ENCODE results near the gene ACLY.
"Not testable (repeated sequence)": the region's sequence is repeated elsewhere in the genome, so short reads cannot be mapped to it uniquely, and the experiment has no call there.

The ACLY gene

GRCh38 chr17:41837761-41838538 lies 80.8 kb downstream of the ACLY start, which contains the start of gene KLHL10:
Gene KLHL10, plus strand, starts transcription at chr17:41837825. Its CDS starts 108 bp downstream, at chr17:41837933.
- no peak for DNase-seq (ENCODE audit: low read depth)

GRCh38 chr17:41836550-41837196 lies 82.1 kb downstream of the ACLY start:
- peak overlapping the region; percentile 88 for H3K4me3 ChIP-seq (ENCODE audit: low read depth, low read length)
- DNase-seq (ENCODE audit: low read depth), result no peak
- TF ChIP-seq CTCF (IDR thresholded peaks at IDR 0.05; ENCODE audit: control insufficient read depth, extremely low read depth, insufficient read depth), result no peak

More at GRCh38 chr17:41837761-41838538, 80.8 kb downstream of the ACLY start, which contains the start of gene KLHL10:
- TF ChIP-seq CTCF (IDR thresholded peaks at IDR 0.05; ENCODE audit: control insufficient read depth, extremely low read depth, insufficient read depth), result no peak
- H3K4me3 ChIP-seq (ENCODE audit: low read depth, low read length), result no peak within 1 kb of the TSS

GRCh38 chr17:41835800-41836549 lies 82.8 kb downstream of the ACLY start, which contains the start of gene NT5C3B:
Gene NT5C3B, minus strand, starts transcription at chr17:41836232. Its CDS starts 39 bp downstream, at chr17:41836193.
- TF ChIP-seq CTCF (IDR thresholded peaks at IDR 0.05; ENCODE audit: control insufficient read depth, extremely low read depth, insufficient read depth), result no peak
- no peak for DNase-seq (ENCODE audit: low read depth)
- peak within 1 kb of the TSS; percentile 88 for H3K4me3 ChIP-seq (ENCODE audit: low read depth, low read length)

GRCh38 chr17:41835214-41835799 lies 83.4 kb downstream of the ACLY start:
- no peak for TF ChIP-seq CTCF (IDR thresholded peaks at IDR 0.05; ENCODE audit: control insufficient read depth, extremely low read depth, insufficient read depth)
- peak overlapping the region; percentile 88 for H3K4me3 ChIP-seq (ENCODE audit: low read depth, low read length)
- no peak for DNase-seq (ENCODE audit: low read depth)

- not testable (repeated sequence) for DNase-seq (ENCODE audit: low read depth); H3K4me3 ChIP-seq (ENCODE audit: low read depth, low read length)
Measured at GRCh38 chr17:41829961-41830360, 88.8 kb downstream of the ACLY start.

- no peak overlapping the region for H3K4me3 ChIP-seq (ENCODE audit: low read depth, low read length)
- no peak for TF ChIP-seq CTCF (IDR thresholded peaks at IDR 0.05; ENCODE audit: control insufficient read depth, extremely low read depth, insufficient read depth)
- no peak for DNase-seq (ENCODE audit: low read depth)
Measured at GRCh38 chr17:41825175-41825845, 93.4 kb downstream of the ACLY start.
